ENCODE data around the gene DPT.

GRCh38 chr1:168725831-168726230 lies 3.2 kb downstream of the DPT start:
- TF ChIP-seq, protein P1, sequence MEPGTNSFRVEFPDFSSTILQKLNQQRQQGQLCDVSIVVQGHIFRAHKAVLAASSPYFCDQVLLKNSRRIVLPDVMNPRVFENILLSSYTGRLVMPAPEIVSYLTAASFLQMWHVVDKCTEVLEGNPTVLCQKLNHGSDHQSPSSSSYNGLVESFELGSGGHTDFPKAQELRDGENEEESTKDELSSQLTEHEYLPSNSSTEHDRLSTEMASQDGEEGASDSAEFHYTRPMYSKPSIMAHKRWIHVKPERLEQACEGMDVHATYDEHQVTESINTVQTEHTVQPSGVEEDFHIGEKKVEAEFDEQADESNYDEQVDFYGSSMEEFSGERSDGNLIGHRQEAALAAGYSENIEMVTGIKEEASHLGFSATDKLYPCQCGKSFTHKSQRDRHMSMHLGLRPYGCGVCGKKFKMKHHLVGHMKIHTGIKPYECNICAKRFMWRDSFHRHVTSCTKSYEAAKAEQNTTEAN (CRISPR knock-in tag; IDR thresholded peaks at IDR 0.05): no peak
- TF ChIP-seq, protein P2, sequence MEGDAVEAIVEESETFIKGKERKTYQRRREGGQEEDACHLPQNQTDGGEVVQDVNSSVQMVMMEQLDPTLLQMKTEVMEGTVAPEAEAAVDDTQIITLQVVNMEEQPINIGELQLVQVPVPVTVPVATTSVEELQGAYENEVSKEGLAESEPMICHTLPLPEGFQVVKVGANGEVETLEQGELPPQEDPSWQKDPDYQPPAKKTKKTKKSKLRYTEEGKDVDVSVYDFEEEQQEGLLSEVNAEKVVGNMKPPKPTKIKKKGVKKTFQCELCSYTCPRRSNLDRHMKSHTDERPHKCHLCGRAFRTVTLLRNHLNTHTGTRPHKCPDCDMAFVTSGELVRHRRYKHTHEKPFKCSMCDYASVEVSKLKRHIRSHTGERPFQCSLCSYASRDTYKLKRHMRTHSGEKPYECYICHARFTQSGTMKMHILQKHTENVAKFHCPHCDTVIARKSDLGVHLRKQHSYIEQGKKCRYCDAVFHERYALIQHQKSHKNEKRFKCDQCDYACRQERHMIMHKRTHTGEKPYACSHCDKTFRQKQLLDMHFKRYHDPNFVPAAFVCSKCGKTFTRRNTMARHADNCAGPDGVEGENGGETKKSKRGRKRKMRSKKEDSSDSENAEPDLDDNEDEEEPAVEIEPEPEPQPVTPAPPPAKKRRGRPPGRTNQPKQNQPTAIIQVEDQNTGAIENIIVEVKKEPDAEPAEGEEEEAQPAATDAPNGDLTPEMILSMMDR (IDR thresholded peaks at IDR 0.05): no peak
- TF ChIP-seq TP53 (CRISPR knock-in tag; IDR thresholded peaks at IDR 0.05) (no peak), JUN (CRISPR knock-in tag; IDR thresholded peaks at IDR 0.05) (no peak), FOXJ3 (CRISPR knock-in tag; IDR thresholded peaks at IDR 0.05; ENCODE audit: borderline replicate concordance) (no peak), MXD4 (CRISPR knock-in tag; IDR thresholded peaks at IDR 0.05; ENCODE audit: borderline replicate concordance) (no peak), TEAD4 (CRISPR knock-in tag; IDR thresholded peaks at IDR 0.05) (no peak)
- TF ChIP-seq, protein P3, sequence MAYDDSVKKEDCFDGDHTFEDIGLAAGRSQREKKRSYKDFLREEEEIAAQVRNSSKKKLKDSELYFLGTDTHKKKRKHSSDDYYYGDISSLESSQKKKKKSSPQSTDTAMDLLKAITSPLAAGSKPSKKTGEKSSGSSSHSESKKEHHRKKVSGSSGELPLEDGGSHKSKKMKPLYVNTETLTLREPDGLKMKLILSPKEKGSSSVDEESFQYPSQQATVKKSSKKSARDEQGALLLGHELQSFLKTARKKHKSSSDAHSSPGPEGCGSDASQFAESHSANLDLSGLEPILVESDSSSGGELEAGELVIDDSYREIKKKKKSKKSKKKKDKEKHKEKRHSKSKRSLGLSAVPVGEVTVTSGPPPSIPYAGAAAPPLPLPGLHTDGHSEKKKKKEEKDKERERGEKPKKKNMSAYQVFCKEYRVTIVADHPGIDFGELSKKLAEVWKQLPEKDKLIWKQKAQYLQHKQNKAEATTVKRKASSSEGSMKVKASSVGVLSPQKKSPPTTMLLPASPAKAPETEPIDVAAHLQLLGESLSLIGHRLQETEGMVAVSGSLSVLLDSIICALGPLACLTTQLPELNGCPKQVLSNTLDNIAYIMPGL (CRISPR knock-in tag; IDR thresholded peaks at IDR 0.05): no peak
- TF ChIP-seq, protein P4, sequence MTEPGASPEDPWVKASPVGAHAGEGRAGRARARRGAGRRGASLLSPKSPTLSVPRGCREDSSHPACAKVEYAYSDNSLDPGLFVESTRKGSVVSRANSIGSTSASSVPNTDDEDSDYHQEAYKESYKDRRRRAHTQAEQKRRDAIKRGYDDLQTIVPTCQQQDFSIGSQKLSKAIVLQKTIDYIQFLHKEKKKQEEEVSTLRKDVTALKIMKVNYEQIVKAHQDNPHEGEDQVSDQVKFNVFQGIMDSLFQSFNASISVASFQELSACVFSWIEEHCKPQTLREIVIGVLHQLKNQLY (CRISPR knock-in tag; IDR thresholded peaks at IDR 0.05): no peak
- TF ChIP-seq, protein P5, sequence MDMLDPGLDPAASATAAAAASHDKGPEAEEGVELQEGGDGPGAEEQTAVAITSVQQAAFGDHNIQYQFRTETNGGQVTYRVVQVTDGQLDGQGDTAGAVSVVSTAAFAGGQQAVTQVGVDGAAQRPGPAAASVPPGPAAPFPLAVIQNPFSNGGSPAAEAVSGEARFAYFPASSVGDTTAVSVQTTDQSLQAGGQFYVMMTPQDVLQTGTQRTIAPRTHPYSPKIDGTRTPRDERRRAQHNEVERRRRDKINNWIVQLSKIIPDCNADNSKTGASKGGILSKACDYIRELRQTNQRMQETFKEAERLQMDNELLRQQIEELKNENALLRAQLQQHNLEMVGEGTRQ (CRISPR knock-in tag; IDR thresholded peaks at IDR 0.05): no peak

All from WTC11 (cell line).